SK-N-SH (cell line): ENCODE results near the gene SWI5. TPM values are rescaled to one million over a fixed set of nuclear protein-coding genes. Genes with fewer than 3 reads are reported as not detected.
A peak's percentile ranks its signal among the peaks of the same experiment; 100 is the strongest.

Source experiments
- CHD2 ChIP-seq: fragments of 150-350 bp; IDR thresholded peaks from 2 replicates; pipeline ENCODE4 v1.6.1; 2018; ENCODE audit warnings: low read length; ENCODE audit not compliant: partially characterized antibody
- EP300 ChIP-seq, 2 experiments: IDR thresholded peaks; 2 replicates each; pipeline versions ENCODE4 v1.4.0 to v1.6.1; 2012; ENCODE audit warnings: borderline replicate concordance in 1 of 2, low read depth in 1 of 2, low read length in 1 of 2
- EZH2phosphoT487 ChIP-seq: fragments of 200-600 bp; sonication (generic); IDR thresholded peaks from 2 replicates; pipeline ENCODE4 v1.6.1; 2017; ENCODE audit warnings: low read depth, mixed run types, mild to moderate bottlenecking, antibody characterized with exemption, moderate library complexity, borderline replicate concordance
- GATA2 ChIP-seq: sonication (generic); formaldehyde crosslinking; IDR thresholded peaks from 2 replicates; pipeline ENCODE4 v1.5.0; 2020; ENCODE audit warnings: mild to moderate bottlenecking, missing genetic modification reagents
- NFIC ChIP-seq: IDR thresholded peaks from 2 replicates; pipeline ENCODE4 v1.4.0; 2012; ENCODE audit warnings: borderline replicate concordance
- PBX3 ChIP-seq: IDR thresholded peaks from 2 replicates; pipeline ENCODE4; 2012
- POLR2AphosphoS5 ChIP-seq: IDR thresholded peaks from 2 replicates; pipeline ENCODE4 v1.6.1; 2012; ENCODE audit warnings: low read depth, low read length
- RAD21 ChIP-seq: IDR thresholded peaks from 2 replicates; pipeline ENCODE4 v1.6.1; 2012; ENCODE audit warnings: mild to moderate bottlenecking, low read length
- RCOR1 ChIP-seq: fragments of 150-350 bp; IDR thresholded peaks from 2 replicates; pipeline ENCODE4 v1.6.1; 2017; ENCODE audit warnings: antibody characterized with exemption, low read length
- TCF12 ChIP-seq: IDR thresholded peaks from 2 replicates; pipeline ENCODE4 v1.4.0; 2012
- TEAD4 ChIP-seq: IDR thresholded peaks from 2 replicates; pipeline ENCODE4 v1.4.0; 2012; ENCODE audit warnings: mild to moderate bottlenecking, borderline replicate concordance; ENCODE audit not compliant: insufficient read depth
- polyA plus RNA-seq, 3 experiments: library from polyadenylated mRNA; depleted of rRNA; stranded (reverse); fragments of >200 nt; gene quantifications; 2 replicates each; pipeline ENCODE4 v1.2.3, GENCODE V29; 2012
- TF ChIP-seq, protein P1 (sequence below): fragments of 150-350 bp; IDR thresholded peaks from 2 replicates; pipeline ENCODE4 v1.6.1; 2016; ENCODE audit warnings: mild to moderate bottlenecking, low read depth, low read length
- TF ChIP-seq, protein P2 (sequence below): IDR thresholded peaks from 2 replicates; pipeline ENCODE4 v1.6.1; 2012; ENCODE audit warnings: mild to moderate bottlenecking, low read depth, low read length, moderate library complexity
- TF ChIP-seq, protein P3 (sequence below): fragments of 150-350 bp; IDR thresholded peaks from 2 replicates; pipeline ENCODE4 v1.6.1; 2017; ENCODE audit warnings: antibody characterized with exemption, low read length, low read depth, borderline replicate concordance
- TF ChIP-seq, protein P4 (sequence below): IDR thresholded peaks from 2 replicates; pipeline ENCODE4 v1.4.0; 2012; ENCODE audit warnings: low read depth, borderline replicate concordance

SWI5 gene
- polyA plus RNA-seq, 1 of the 3 experiments (the other 2 are of a cell fraction), result 84.1 TPM

- TF ChIP-seq, protein P1, sequence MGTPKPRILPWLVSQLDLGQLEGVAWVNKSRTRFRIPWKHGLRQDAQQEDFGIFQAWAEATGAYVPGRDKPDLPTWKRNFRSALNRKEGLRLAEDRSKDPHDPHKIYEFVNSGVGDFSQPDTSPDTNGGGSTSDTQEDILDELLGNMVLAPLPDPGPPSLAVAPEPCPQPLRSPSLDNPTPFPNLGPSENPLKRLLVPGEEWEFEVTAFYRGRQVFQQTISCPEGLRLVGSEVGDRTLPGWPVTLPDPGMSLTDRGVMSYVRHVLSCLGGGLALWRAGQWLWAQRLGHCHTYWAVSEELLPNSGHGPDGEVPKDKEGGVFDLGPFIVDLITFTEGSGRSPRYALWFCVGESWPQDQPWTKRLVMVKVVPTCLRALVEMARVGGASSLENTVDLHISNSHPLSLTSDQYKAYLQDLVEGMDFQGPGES, result no peak; the same call in 1 of the 2 replicates
- TF ChIP-seq POLR2AphosphoS5, result no peak; the same call in none of the 2 replicates
- TF ChIP-seq RCOR1, result no peak; the same call in 1 of the 2 replicates
- no peak for TF ChIP-seq TEAD4
- peak; percentile 78 for TF ChIP-seq CHD2
- TF ChIP-seq TCF12, result no peak; the same call in 1 of the 2 replicates
- TF ChIP-seq, protein P2, sequence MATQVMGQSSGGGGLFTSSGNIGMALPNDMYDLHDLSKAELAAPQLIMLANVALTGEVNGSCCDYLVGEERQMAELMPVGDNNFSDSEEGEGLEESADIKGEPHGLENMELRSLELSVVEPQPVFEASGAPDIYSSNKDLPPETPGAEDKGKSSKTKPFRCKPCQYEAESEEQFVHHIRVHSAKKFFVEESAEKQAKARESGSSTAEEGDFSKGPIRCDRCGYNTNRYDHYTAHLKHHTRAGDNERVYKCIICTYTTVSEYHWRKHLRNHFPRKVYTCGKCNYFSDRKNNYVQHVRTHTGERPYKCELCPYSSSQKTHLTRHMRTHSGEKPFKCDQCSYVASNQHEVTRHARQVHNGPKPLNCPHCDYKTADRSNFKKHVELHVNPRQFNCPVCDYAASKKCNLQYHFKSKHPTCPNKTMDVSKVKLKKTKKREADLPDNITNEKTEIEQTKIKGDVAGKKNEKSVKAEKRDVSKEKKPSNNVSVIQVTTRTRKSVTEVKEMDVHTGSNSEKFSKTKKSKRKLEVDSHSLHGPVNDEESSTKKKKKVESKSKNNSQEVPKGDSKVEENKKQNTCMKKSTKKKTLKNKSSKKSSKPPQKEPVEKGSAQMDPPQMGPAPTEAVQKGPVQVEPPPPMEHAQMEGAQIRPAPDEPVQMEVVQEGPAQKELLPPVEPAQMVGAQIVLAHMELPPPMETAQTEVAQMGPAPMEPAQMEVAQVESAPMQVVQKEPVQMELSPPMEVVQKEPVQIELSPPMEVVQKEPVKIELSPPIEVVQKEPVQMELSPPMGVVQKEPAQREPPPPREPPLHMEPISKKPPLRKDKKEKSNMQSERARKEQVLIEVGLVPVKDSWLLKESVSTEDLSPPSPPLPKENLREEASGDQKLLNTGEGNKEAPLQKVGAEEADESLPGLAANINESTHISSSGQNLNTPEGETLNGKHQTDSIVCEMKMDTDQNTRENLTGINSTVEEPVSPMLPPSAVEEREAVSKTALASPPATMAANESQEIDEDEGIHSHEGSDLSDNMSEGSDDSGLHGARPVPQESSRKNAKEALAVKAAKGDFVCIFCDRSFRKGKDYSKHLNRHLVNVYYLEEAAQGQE, result peak; percentile 43
- no peak for TF ChIP-seq NFIC
- TF ChIP-seq EZH2phosphoT487, result no peak
- TF ChIP-seq, protein P3, sequence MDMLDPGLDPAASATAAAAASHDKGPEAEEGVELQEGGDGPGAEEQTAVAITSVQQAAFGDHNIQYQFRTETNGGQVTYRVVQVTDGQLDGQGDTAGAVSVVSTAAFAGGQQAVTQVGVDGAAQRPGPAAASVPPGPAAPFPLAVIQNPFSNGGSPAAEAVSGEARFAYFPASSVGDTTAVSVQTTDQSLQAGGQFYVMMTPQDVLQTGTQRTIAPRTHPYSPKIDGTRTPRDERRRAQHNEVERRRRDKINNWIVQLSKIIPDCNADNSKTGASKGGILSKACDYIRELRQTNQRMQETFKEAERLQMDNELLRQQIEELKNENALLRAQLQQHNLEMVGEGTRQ, result no peak; the same call in 1 of the 2 replicates
- TF ChIP-seq EP300 (IDR thresholded peaks at IDR 0.05; ENCODE audit: borderline replicate concordance in 1 of 2, low read depth in 1 of 2, low read length in 1 of 2), result no peak
- no peak for TF ChIP-seq PBX3
- no peak for TF ChIP-seq RAD21
- TF ChIP-seq, protein P4, sequence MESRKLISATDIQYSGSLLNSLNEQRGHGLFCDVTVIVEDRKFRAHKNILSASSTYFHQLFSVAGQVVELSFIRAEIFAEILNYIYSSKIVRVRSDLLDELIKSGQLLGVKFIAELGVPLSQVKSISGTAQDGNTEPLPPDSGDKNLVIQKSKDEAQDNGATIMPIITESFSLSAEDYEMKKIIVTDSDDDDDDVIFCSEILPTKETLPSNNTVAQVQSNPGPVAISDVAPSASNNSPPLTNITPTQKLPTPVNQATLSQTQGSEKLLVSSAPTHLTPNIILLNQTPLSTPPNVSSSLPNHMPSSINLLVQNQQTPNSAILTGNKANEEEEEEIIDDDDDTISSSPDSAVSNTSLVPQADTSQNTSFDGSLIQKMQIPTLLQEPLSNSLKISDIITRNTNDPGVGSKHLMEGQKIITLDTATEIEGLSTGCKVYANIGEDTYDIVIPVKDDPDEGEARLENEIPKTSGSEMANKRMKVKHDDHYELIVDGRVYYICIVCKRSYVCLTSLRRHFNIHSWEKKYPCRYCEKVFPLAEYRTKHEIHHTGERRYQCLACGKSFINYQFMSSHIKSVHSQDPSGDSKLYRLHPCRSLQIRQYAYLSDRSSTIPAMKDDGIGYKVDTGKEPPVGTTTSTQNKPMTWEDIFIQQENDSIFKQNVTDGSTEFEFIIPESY, result no peak
- TF ChIP-seq GATA2 (CRISPR knock-in tag), result no peak
Measured at GRCh38 chr9:128322404-128323211, 46.5 kb downstream of the SWI5 start, which contains the start of the genes COQ4 and TRUB2 (continued).
